Activated T-helper 2 cell treated with anti-CD3 and anti-CD28 coated beads, Interferon-gamma antibody, Interleukin-2, Interleukin-4, amounts not matched to agents 10 μg/mL and 5 μg/mL and 100 μg/mL, durations not matched to agents 14 hours and 24 hours and 36 hours (primary cell): ENCODE results near the gene MED9. TPM values are rescaled to one million over a fixed set of nuclear protein-coding genes. Genes with fewer than 3 reads are reported as not detected.

Experiments
- DNase-seq: peaks from one replicate; pipeline ENCODE4 v3.0.0; 2021; ENCODE audit warnings: low spot score
- H3K27ac Mint-ChIP-seq: one replicate; pipeline ENCODE4 v1.8.0; 2021; ENCODE audit warnings: mixed read lengths
- H3K27me3 Mint-ChIP-seq: one replicate; pipeline ENCODE4 v1.8.0; 2021; ENCODE audit warnings: low read depth, mixed read lengths
- H3K36me3 Mint-ChIP-seq: one replicate; pipeline ENCODE4 v1.8.0; 2021; ENCODE audit warnings: low read depth, mixed read lengths
- H3K4me1 Mint-ChIP-seq: one replicate; pipeline ENCODE4 v1.8.0; 2021; ENCODE audit warnings: low read depth, mixed read lengths
- H3K4me3 Mint-ChIP-seq: one replicate; pipeline ENCODE4 v1.8.0; 2021; ENCODE audit warnings: low read depth, mild to moderate bottlenecking, moderate library complexity, mixed read lengths
- H3K9me3 Mint-ChIP-seq: one replicate; pipeline ENCODE4 v1.8.0; 2021; ENCODE audit warnings: mixed read lengths
- intact Hi-C: fragments of 100-400 bp; cut with micrococcal nuclease; formaldehyde crosslinking; loops from one replicate; pipeline ENCODE4 v1.15.1; 2023
- total RNA-seq: library from RNA; stranded (reverse); gene quantifications from 2 replicates; pipeline ENCODE4 v1.2.3, GENCODE V29; 2022

Gene MED9
- total RNA-seq, 1 donor from 2014 or later = 12.6 TPM

- Mint-ChIP-seq H3K4me1 (peaks cover 8% of the 10 kb centered on the region), H3K27ac (peak overlapping the region; percentile 25), H3K9me3 (no peaks in the 10 kb centered on the region), H3K27me3 (peaks cover 17% of the 10 kb centered on the region), H3K36me3 (peaks cover 28% of the 10 kb centered on the region), H3K4me3 (peak overlapping the region; percentile 79)
- DNase-seq = no peak
- intact Hi-C loops = no loop called here
Measured at GRCh38 chr17:17494870-17495535, 18.2 kb downstream of the MED9 start.

GRCh38 chr17:17495536-17496188 is 18.9 kb downstream of the MED9 start:
- intact Hi-C loops = loop anchor here (1.0 to 2.0 kb wide), 6 partner anchors 11 to 147 kb away; partner anchors contain the start of genes MED9 and PEMT
- H3K4me1 Mint-ChIP-seq = peaks cover 8% of the 10 kb centered on the region

GRCh38 chr17:17496189-17497064 is 19.6 kb downstream of the MED9 start, which contains the start of gene RASD1:
Gene RASD1 (minus strand): TSS chr17:17496395. CDS start chr17:17496181, 214 bp downstream.
- intact Hi-C loops = loop anchor here (1.0 to 2.0 kb wide), 6 partner anchors 12 to 146 kb away; partner anchors contain the start of genes MED9 and PEMT
- peak; percentile 76 for DNase-seq
- peak within 1 kb of the TSS; percentile 25 for H3K27ac Mint-ChIP-seq
- peak within 1 kb of the TSS; percentile 79 for H3K4me3 Mint-ChIP-seq
- H3K9me3 Mint-ChIP-seq = no peaks in the 10 kb centered on the region
- H3K4me1 Mint-ChIP-seq = peaks cover 8% of the 10 kb centered on the region
- peaks cover 17% of the 10 kb centered on the region for H3K27me3 Mint-ChIP-seq
- H3K36me3 Mint-ChIP-seq = peaks cover 21% of the 10 kb centered on the region

More at GRCh38 chr17:17495536-17496188, 18.9 kb downstream of the MED9 start:
- Mint-ChIP-seq H3K9me3 (no peaks in the 10 kb centered on the region), H3K27me3 (peaks cover 17% of the 10 kb centered on the region), H3K27ac (peak overlapping the region; percentile 25), H3K36me3 (peaks cover 27% of the 10 kb centered on the region), H3K4me3 (peak overlapping the region; percentile 79)
- no peak for DNase-seq

GRCh38 chr17:17497065-17497844 is 20.5 kb downstream of the MED9 start:
- Mint-ChIP-seq H3K36me3 (peaks cover 13% of the 10 kb centered on the region), H3K4me3 (no peak overlapping the region), H3K27me3 (peaks cover 17% of the 10 kb centered on the region), H3K27ac (no peak overlapping the region), H3K9me3 (no peaks in the 10 kb centered on the region), H3K4me1 (peaks cover 8% of the 10 kb centered on the region)
- DNase-seq = no peak
- intact Hi-C loops = loop anchor here (2.0 kb wide), 3 partner anchors 20 to 146 kb away; partner anchors contain the start of gene MED9

GRCh38 chr17:17497845-17498520 is 21.2 kb downstream of the MED9 start:
- intact Hi-C loops = loop anchor here (2.0 kb wide), 3 partner anchors 21 to 145 kb away; partner anchors contain the start of gene MED9
- Mint-ChIP-seq H3K36me3 (peaks cover 7% of the 10 kb centered on the region), H3K27ac (no peak overlapping the region), H3K4me3 (no peak overlapping the region), H3K27me3 (peaks cover 17% of the 10 kb centered on the region), H3K9me3 (no peaks in the 10 kb centered on the region), H3K4me1 (peaks cover 8% of the 10 kb centered on the region)
- DNase-seq = no peak

GRCh38 chr17:17498606-17499301 is 22.0 kb downstream of the MED9 start:
- peaks cover 14% of the 10 kb centered on the region for H3K27me3 Mint-ChIP-seq
- peaks cover under 1% of the 10 kb centered on the region for H3K36me3 Mint-ChIP-seq
- intact Hi-C loops = no loop called here
- no peaks in the 10 kb centered on the region for H3K9me3 Mint-ChIP-seq
- peaks cover 8% of the 10 kb centered on the region for H3K4me1 Mint-ChIP-seq
- H3K27ac Mint-ChIP-seq = no peak overlapping the region
- DNase-seq = no peak
- H3K4me3 Mint-ChIP-seq = no peak overlapping the region

- intact Hi-C loops = no loop called here
Measured at GRCh38 chr17:17499402-17500145, 22.8 kb downstream of the MED9 start.

GRCh38 chr17:17500999-17501605 is 24.3 kb downstream of the MED9 start:
- peaks cover 4% of the 10 kb centered on the region for H3K4me1 Mint-ChIP-seq
- H3K4me3 Mint-ChIP-seq = no peak overlapping the region
- intact Hi-C loops = no loop called here
- no peak for DNase-seq
- H3K27ac Mint-ChIP-seq = no peak overlapping the region
- H3K9me3 Mint-ChIP-seq = no peaks in the 10 kb centered on the region
- H3K27me3 Mint-ChIP-seq = no peaks in the 10 kb centered on the region
- H3K36me3 Mint-ChIP-seq = no peaks in the 10 kb centered on the region

More at GRCh38 chr17:17499402-17500145, 22.8 kb downstream of the MED9 start:
- Mint-ChIP-seq H3K36me3 (no peaks in the 10 kb centered on the region), H3K9me3 (no peaks in the 10 kb centered on the region), H3K27me3 (peaks cover 11% of the 10 kb centered on the region), H3K4me1 (peaks cover 8% of the 10 kb centered on the region), H3K4me3 (no peak overlapping the region), H3K27ac (no peak overlapping the region)
- no peak for DNase-seq

GRCh38 chr17:17502741-17503565 is 26.2 kb downstream of the MED9 start:
- intact Hi-C loops = no loop called here
- Mint-ChIP-seq H3K27me3 (no peaks in the 10 kb centered on the region), H3K36me3 (no peaks in the 10 kb centered on the region)

More at GRCh38 chr17:17502741-17503565, 26.2 kb downstream of the MED9 start:
- DNase-seq = no peak
- Mint-ChIP-seq H3K27ac (no peak overlapping the region), H3K4me1 (no peaks in the 10 kb centered on the region), H3K9me3 (no peaks in the 10 kb centered on the region), H3K4me3 (no peak overlapping the region)
